Esophagus muscularis mucosa (tissue), 4 donors: ENCODE data around the gene FBXL7. TPM values are rescaled to one million over a fixed set of nuclear protein-coding genes. Genes with fewer than 3 reads are reported as not detected.

Experiments
- DNase-seq: peaks from one replicate; pipeline ENCODE4 v3.0.0-alpha.2; 2017; ENCODE audit errors: extremely low spot score
- H3K27ac ChIP-seq, 4 donors: fragments of 200-600 bp; sonication (generic); replicated peaks in 1 of 4; 1 replicate in 3 of 4; 2 replicates in 1 of 4; pipeline ENCODE4 v1.5.1; 2016 to 2019; ENCODE audit warnings: mild to moderate bottlenecking in 1 of 4
- H3K27me3 ChIP-seq, 4 donors: fragments of 200-600 bp; sonication (generic); one replicate each; pipeline versions ENCODE4 v1.5.1 to v1.6.0; 2016 to 2019
- H3K36me3 ChIP-seq, 4 donors: fragments of 200-600 bp; sonication (generic); one replicate each; pipeline ENCODE4 v1.5.1; 2016 to 2019
- H3K4me1 ChIP-seq, 4 donors: fragments of 200-600 bp; sonication (generic); one replicate each; pipeline ENCODE4 v1.5.1; 2016 to 2019
- H3K4me3 ChIP-seq, 4 donors: fragments of 200-600 bp; sonication (generic); 1 replicate in 2 of 4; 2 replicates in 2 of 4; pipeline ENCODE4 v1.5.1; 2016 to 2019; ENCODE audit warnings: mild to moderate bottlenecking in 4 of 4, moderate library complexity in 1 of 4
- H3K9me3 ChIP-seq, 4 donors: fragments of 200-600 bp; sonication (generic); 1 replicate in 3 of 4; 2 replicates in 1 of 4; pipeline ENCODE4 v1.5.1; 2016 to 2019
- CTCF ChIP-seq, 3 experiments: fragments of 200-600 bp in 2 of 3; fragments of 450-650 bp in 1 of 3; sonication (generic) in 2 of 3; IDR thresholded peaks; one replicate each; pipeline ENCODE4 v1.5.1; 2017 to 2019; ENCODE audit warnings: antibody characterized with exemption in 3 of 3, mild to moderate bottlenecking in 2 of 3, moderate library complexity in 1 of 3
- EP300 ChIP-seq: sonication (generic); formaldehyde crosslinking; IDR thresholded peaks from one replicate; pipeline ENCODE4 v1.6.1; 2017; ENCODE audit warnings: antibody characterized with exemption
- POLR2A ChIP-seq: fragments of 450-650 bp; IDR thresholded peaks from one replicate; pipeline ENCODE4 v1.6.1; 2017; ENCODE audit warnings: antibody characterized with exemption, moderate library complexity, mild to moderate bottlenecking, low read depth
- POLR2AphosphoS5 ChIP-seq, 2 donors: sonication (generic); formaldehyde crosslinking; IDR thresholded peaks; one replicate each; pipeline ENCODE4 v1.6.1; 2017; ENCODE audit warnings: antibody characterized with exemption in 2 of 2
- WGBS: methylation state at CpG from one replicate; pipeline ENCODE4 v1.1.5; 2018; 5-methylcytosine and 5-hydroxymethylcytosine counted together
- intact Hi-C: fragments of 100-400 bp; cut with DNase I; formaldehyde crosslinking; loops from one replicate; pipeline ENCODE4 v1.15.1; 2023
- total RNA-seq, 4 donors: library from RNA; depleted of rRNA; stranded (reverse); fragments of >200 nt; gene quantifications; one replicate each; pipeline versions ENCODE4 v1.1.0 to v1.2.1, GENCODE V29; 2016

The FBXL7 gene
- total RNA-seq, 4 donors from 2014 or later: 25.7 to 37.7 (median 27.6) TPM

DNA sequence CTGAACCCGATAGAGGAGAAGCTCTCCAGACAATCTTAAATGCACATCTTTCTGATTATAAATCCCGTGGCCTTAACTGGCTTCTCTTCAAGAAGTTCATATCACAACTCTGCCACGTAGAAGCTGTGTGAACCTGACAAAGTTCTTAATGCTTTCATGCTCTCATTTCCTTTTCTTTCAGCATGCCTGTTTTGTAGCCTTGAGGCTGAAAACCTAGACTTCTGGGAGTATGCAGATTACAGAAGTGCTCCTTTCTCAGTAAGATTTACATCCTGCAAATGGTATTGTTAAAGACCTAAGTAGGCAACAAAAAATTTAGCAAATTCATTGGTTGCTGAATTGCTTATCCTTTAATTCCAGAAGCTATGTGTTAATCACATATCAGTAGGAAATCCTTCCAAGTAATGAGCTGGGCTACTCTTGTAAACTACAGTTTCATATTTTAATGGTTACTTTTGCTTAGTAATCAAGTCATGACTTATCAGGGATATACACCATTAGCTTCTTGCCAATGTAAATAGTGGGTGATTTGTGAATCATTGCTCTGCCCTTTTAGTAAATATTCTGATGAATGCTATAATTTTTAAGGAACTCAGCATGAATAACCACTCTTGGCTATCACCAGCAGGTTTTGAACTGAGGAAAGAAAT, 334.7 kb downstream of the FBXL7 start:
- no peak overlapping the region for H3K27ac ChIP-seq
- H3K27me3 ChIP-seq: no peaks in the 10 kb centered on the region
- no peaks in the 10 kb centered on the region for H3K36me3 ChIP-seq
- WGBS: 40% methylated on average over 3 of the region's 3 CpGs
- H3K4me3 ChIP-seq: no peak overlapping the region
- intact Hi-C loops: no loop called here
- H3K4me1 ChIP-seq: peaks cover 16 to 34% (median 27%) of the 10 kb centered on the region in 4 donors
- no peak for TF ChIP-seq POLR2A
- TF ChIP-seq EP300: no peak
- TF ChIP-seq POLR2AphosphoS5 (IDR thresholded peaks at IDR 0.05): no peak
- TF ChIP-seq CTCF (IDR thresholded peaks at IDR 0.05): no peak
- no peak for DNase-seq
- no peaks in the 10 kb centered on the region for H3K9me3 ChIP-seq

GRCh38 chr5:15835514-15835913, 335.5 kb downstream of the FBXL7 start:
- H3K4me3 ChIP-seq: no peak overlapping the region
- no peak for TF ChIP-seq CTCF (IDR thresholded peaks at IDR 0.05)
- no peak for TF ChIP-seq POLR2AphosphoS5 (IDR thresholded peaks at IDR 0.05)
- TF ChIP-seq POLR2A: no peak
- TF ChIP-seq EP300: no peak
- H3K9me3 ChIP-seq: no peaks in the 10 kb centered on the region
- H3K36me3 ChIP-seq: no peaks in the 10 kb centered on the region
- intact Hi-C loops: no loop called here
- no peak for DNase-seq
- 89% methylated on average over 2 of the region's 2 CpGs for WGBS
- H3K27ac ChIP-seq: no peak overlapping the region
- H3K27me3 ChIP-seq: no peaks in the 10 kb centered on the region
- H3K4me1 ChIP-seq: peaks cover 16 to 33% (median 27%) of the 10 kb centered on the region in 4 donors

GRCh38 chr5:15837551-15838289, 337.7 kb downstream of the FBXL7 start:
- Histone ChIP-seq H3K9me3 (no peaks in the 10 kb centered on the region), H3K36me3 (no peaks in the 10 kb centered on the region), H3K27ac (no peak overlapping the region), H3K4me1 (peaks cover 16 to 29% (median 22%) of the 10 kb centered on the region in 4 donors), H3K27me3 (no peaks in the 10 kb centered on the region), H3K4me3 (no peak overlapping the region)
- TF ChIP-seq CTCF (IDR thresholded peaks at IDR 0.05): no peak
- TF ChIP-seq EP300: no peak
- TF ChIP-seq POLR2AphosphoS5 (IDR thresholded peaks at IDR 0.05): no peak
- TF ChIP-seq POLR2A: no peak
- intact Hi-C loops: no loop called here
- whole genome bisulfite sequencing: 60% methylated on average over 2 of the region's 2 CpGs
- no peak for DNase-seq

DNA sequence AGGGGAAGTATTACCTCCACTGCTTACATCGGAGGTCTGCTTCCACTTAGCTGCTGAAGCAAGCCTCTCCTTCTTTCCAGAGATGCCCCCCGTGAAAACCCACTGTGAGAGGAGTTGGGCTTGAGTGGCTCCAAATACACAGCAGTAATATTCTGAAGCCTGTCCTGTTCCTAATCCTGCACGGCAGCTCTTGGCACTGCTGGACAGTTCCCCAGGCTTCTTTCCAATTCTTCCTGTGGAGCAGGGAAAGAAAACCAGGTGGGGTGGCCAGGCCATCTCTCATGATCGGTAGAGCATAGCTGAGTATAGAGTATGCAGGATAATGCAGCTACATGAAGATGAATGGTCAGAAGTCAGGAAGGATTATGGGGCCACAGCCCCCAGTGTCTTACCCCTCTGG, 344.3 kb downstream of the FBXL7 start:
- no peak overlapping the region for H3K4me3 ChIP-seq
- 61% methylated on average over 4 of the region's 4 CpGs for WGBS
- H3K36me3 ChIP-seq: no peaks in the 10 kb centered on the region
- H3K9me3 ChIP-seq: no peaks in the 10 kb centered on the region
- TF ChIP-seq POLR2A: no peak
- TF ChIP-seq CTCF (IDR thresholded peaks at IDR 0.05): no peak
- no peak for TF ChIP-seq EP300
- TF ChIP-seq POLR2AphosphoS5 (IDR thresholded peaks at IDR 0.05): no peak
- H3K27me3 ChIP-seq: no peaks in the 10 kb centered on the region
- intact Hi-C loops: no loop called here
- no peak overlapping the region for H3K27ac ChIP-seq
- no peak for DNase-seq
- H3K4me1 ChIP-seq: no peaks in the 10 kb centered on the region
